IMR-90 (cell line): ENCODE results near the gene RASSF7. TPM values are rescaled to one million over a fixed set of nuclear protein-coding genes. Genes with fewer than 3 reads are reported as not detected.

Experiments used
- ATAC-seq: fragments of 200-7000 bp; cut with Tn5 transposase; 2 replicates; pipeline ENCODE4 v1.9.1; 2020; ENCODE audit warnings: low read depth, mild to moderate bottlenecking, moderate library complexity
- BruUV-seq: library from RNA; stranded (reverse); fragments of 400-500 nt; replicated peaks from 2 replicates; lab custom pipeline; 2021; lab: Mats Ljungman, UMichigan
- CTCF ChIA-PET: fragments of 300-600 bp; formaldehyde crosslinking; extraction: SDS; loops from one replicate; lab custom pipeline; 2021; ENCODE audit warnings: antibody characterized with exemption; lab: Yijun Ruan, JAX
- POLR2A ChIA-PET: fragments of 300-600 bp; sonication (Branson Sonifier 250); formaldehyde crosslinking; loops from one replicate; lab custom pipeline; 2022; ENCODE audit warnings: antibody characterized with exemption; ENCODE audit not compliant: unreplicated experiment; lab: Charles Lee
- DNase-seq: peaks from one replicate; pipeline ENCODE4 v3.0.0; 2013
- H2AFZ ChIP-seq: replicated peaks from 2 replicates; pipeline ENCODE3; 2013; ENCODE audit warnings: low read length, mild to moderate bottlenecking; ENCODE audit not compliant: poor library complexity
- H2AK5ac ChIP-seq: 2 replicates; pipeline ENCODE4 v1.6.1; 2013; ENCODE audit warnings: low read depth, low read length, inconsistent platforms
- H2AK9ac ChIP-seq: replicated peaks from 2 replicates; pipeline ENCODE3; 2013; ENCODE audit warnings: mild to moderate bottlenecking, low read depth, low read length, moderate library complexity; ENCODE audit not compliant: poor library complexity
- H2BK120ac ChIP-seq: 2 replicates; pipeline ENCODE4 v1.6.1; 2013; ENCODE audit warnings: low read depth, low read length, inconsistent platforms
- H2BK15ac ChIP-seq: 3 replicates; pipeline ENCODE4 v1.6.1; 2013; ENCODE audit warnings: low read depth, low read length, inconsistent platforms
- H2BK20ac ChIP-seq: 2 replicates; pipeline ENCODE4 v1.6.1; 2013; ENCODE audit warnings: low read depth, mild to moderate bottlenecking, inconsistent platforms, low read length, moderate library complexity
- H2BK5ac ChIP-seq: 2 replicates; pipeline ENCODE4 v1.6.1; 2013; ENCODE audit warnings: mild to moderate bottlenecking, low read depth, low read length, inconsistent platforms; ENCODE audit not compliant: poor library complexity, severe bottlenecking
- H3K14ac ChIP-seq: replicated peaks from 2 replicates; pipeline ENCODE4 v1.6.1; 2013; ENCODE audit warnings: low read depth, low read length, inconsistent platforms
- H3K18ac ChIP-seq: 2 replicates; pipeline ENCODE4 v1.6.1; 2013; ENCODE audit warnings: low read depth, low read length, control low read depth
- H3K23ac ChIP-seq: 2 replicates; pipeline ENCODE4 v1.6.1; 2013; ENCODE audit warnings: low read depth, low read length, inconsistent platforms
- H3K27ac ChIP-seq: 2 replicates; pipeline ENCODE4 v1.5.1; 2013; ENCODE audit warnings: mild to moderate bottlenecking, control low read depth, low read length; ENCODE audit not compliant: insufficient read depth
- H3K27me3 ChIP-seq: 2 replicates; pipeline ENCODE4 v1.6.1; 2013; ENCODE audit warnings: low read length; ENCODE audit not compliant: control insufficient read depth, insufficient read depth
- H3K36me3 ChIP-seq: 2 replicates; pipeline ENCODE4 v1.6.1; 2013; ENCODE audit warnings: low read length, mixed read lengths; ENCODE audit not compliant: control insufficient read depth, insufficient read depth
- H3K4ac ChIP-seq: 2 replicates; pipeline ENCODE4 v1.6.1; 2013; ENCODE audit warnings: low read depth, low read length, inconsistent platforms
- H3K4me1 ChIP-seq: 2 replicates; pipeline ENCODE4 v1.6.1; 2013; ENCODE audit warnings: low read length, mixed read lengths; ENCODE audit not compliant: control insufficient read depth, insufficient read depth
- H3K4me2 ChIP-seq: 2 replicates; pipeline ENCODE4 v1.6.1; 2013; ENCODE audit warnings: low read depth, mild to moderate bottlenecking, control low read depth, low read length, moderate library complexity
- H3K4me3 ChIP-seq: 2 replicates; pipeline ENCODE4 v1.5.1; 2013; ENCODE audit warnings: low read depth, mild to moderate bottlenecking, control low read depth, low read length, moderate library complexity; ENCODE audit not compliant: insufficient read depth
- H3K56ac ChIP-seq: 2 replicates; pipeline ENCODE4 v1.6.1; 2013; ENCODE audit warnings: low read length, inconsistent platforms; ENCODE audit not compliant: insufficient read depth; ENCODE audit errors: extremely low read depth
- H3K79me1 ChIP-seq, 2 experiments: 2 replicates each; pipeline ENCODE4 v1.6.1; 2013; ENCODE audit warnings: low read length in 2 of 2, inconsistent platforms in 1 of 2, low read depth in 1 of 2
- H3K9ac ChIP-seq: 2 replicates; pipeline ENCODE4 v1.6.1; 2013; ENCODE audit warnings: low read depth, low read length, control low read depth
- H3K9me1 ChIP-seq: 2 replicates; pipeline ENCODE4 v1.6.1; 2013; ENCODE audit warnings: low read length, inconsistent platforms; ENCODE audit not compliant: insufficient read depth
- H3K9me3 ChIP-seq: 2 replicates; pipeline ENCODE4 v1.6.1; 2013; ENCODE audit warnings: low read length; ENCODE audit not compliant: control insufficient read depth, insufficient read depth
- H4K20me1 ChIP-seq: 2 replicates; pipeline ENCODE4 v1.6.1; 2013; ENCODE audit warnings: low read length, inconsistent platforms; ENCODE audit not compliant: insufficient read depth
- H4K5ac ChIP-seq: 2 replicates; pipeline ENCODE4 v1.6.1; 2013; ENCODE audit warnings: mild to moderate bottlenecking, low read depth, low read length, control low read depth
- H4K8ac ChIP-seq, 2 experiments: 2 replicates each; pipeline ENCODE4 v1.6.1; 2013; ENCODE audit warnings: low read depth in 2 of 2, low read length in 2 of 2, control low read depth in 1 of 2, inconsistent platforms in 1 of 2
- H4K91ac ChIP-seq: 2 replicates; pipeline ENCODE4 v1.6.1; 2013; ENCODE audit warnings: low read depth, low read length, inconsistent platforms; ENCODE audit not compliant: insufficient read depth
- MXI1 ChIP-seq: IDR thresholded peaks from 2 replicates; pipeline ENCODE4 v1.6.1; 2012; ENCODE audit warnings: low read depth, mild to moderate bottlenecking, low read length, moderate library complexity, borderline replicate concordance
- RAD21 ChIP-seq: IDR thresholded peaks from 2 replicates; pipeline ENCODE4 v1.6.1; 2012; ENCODE audit warnings: low read length, improper control_type of control experiment
- WGBS, 2 experiments: methylation state at CpG; one replicate each; pipeline versions ENCODE4 v1.1.5 to v1.1.7; 2013; ENCODE audit warnings: missing lambda C conversion rate in 2 of 2; ENCODE audit not compliant: insufficient read length in 1 of 2; ENCODE audit errors: extremely low coverage in 2 of 2; 5-methylcytosine and 5-hydroxymethylcytosine counted together
- dilution Hi-C: fragments of 300-500 bp; cut with HindIII; formaldehyde crosslinking; loops from one replicate; pipeline ENCODE4 v1.14.3; 2018; ENCODE audit warnings: low sequenced_read_pairs; ENCODE audit not compliant: unreplicated experiment
- in situ Hi-C: fragments of 300-500 bp; cut with MboI; formaldehyde crosslinking; loops from 3 replicates; pipeline ENCODE4 v1.14.3; 2019; ENCODE audit warnings: low sequenced_read_pairs, inconsistent platforms, mixed read lengths
- intact Hi-C: fragments of 100-400 bp; cut with micrococcal nuclease; formaldehyde crosslinking; loops from 2 replicates; pipeline ENCODE4 v1.10.0; 2022
- polyA plus RNA-seq, 3 experiments: library from polyadenylated mRNA; depleted of rRNA; stranded (reverse); fragments of >200 nt; gene quantifications; 2 replicates each; pipeline ENCODE4 v1.2.3, GENCODE V29; 2012; ENCODE audit warnings: low replicate concordance in 1 of 3
- total RNA-seq: library from RNA; depleted of rRNA; stranded (reverse); fragments of >200 nt; gene quantifications from 2 replicates; pipeline ENCODE4 v1.2.3, GENCODE V29; 2012

RASSF7 gene
- total and polyA plus RNA-seq, 2 of the 4 experiments (the other 2 are of a cell fraction), result 6.8 to 18.5 TPM

DNA sequence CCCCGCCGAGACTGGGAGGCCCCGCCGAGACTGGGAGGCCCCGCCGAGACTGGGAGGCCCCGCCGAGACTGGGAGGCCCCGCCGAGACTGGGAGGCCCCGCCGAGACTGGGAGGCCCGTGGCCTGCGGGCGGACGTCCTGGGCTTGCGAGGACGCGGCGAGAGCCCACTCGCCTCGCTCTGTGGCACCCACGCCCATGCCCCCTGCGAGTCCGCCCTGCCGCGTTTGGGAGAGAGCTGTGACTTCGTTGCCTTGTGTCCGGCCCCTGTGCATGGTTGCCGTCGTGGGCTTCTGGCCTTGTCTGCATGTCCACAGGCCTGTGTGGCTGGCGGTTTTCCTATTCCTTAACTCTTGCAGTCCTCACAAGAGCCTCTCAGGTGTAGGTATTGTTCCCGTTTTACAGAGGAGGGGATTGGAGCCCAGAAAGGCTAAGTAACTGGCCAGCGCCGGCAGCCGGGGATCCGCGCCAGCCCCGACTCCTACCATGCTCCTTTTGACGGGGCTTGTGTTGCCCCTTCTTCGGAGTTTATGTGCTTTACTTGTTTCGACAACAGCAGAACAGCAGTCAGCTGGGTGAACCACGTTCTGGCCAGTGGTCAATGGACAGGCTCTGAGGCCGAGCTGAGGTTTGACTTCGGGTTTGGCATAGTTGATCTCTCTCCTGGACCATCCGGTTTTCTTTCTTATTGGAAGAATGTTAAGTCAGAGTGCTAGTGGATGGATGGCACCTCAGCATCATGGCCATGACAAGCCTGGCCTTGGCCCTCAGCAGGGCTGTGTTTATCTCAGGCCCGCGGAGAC lies 16.2 kb downstream of the RASSF7 start:
- Histone ChIP-seq H3K27me3 (no peaks in the 10 kb centered on the region; the same call in 1 of the 2 replicates), H3K9me1 (peaks cover 18% of the 10 kb centered on the region), H3K4me1 (peaks cover 16% of the 10 kb centered on the region), H3K27ac (peak overlapping the region; percentile 87), H2BK20ac (no peak overlapping the region), H2BK15ac (no peak overlapping the region; the same call in 2 of the 3 replicates), H4K91ac (peak overlapping the region; percentile 51; the same call in 1 of the 2 replicates), H3K4ac (peak overlapping the region; percentile 83), H3K23ac (peak overlapping the region; percentile 93), H3K79me1 (peaks cover 2 to 38% of the 10 kb centered on the region in 2 experiments; a peak in 3 of 4 replicates), H2BK120ac (no peak overlapping the region), H3K56ac (peak overlapping the region; percentile 60), H4K20me1 (peaks cover 57% of the 10 kb centered on the region), H3K4me2 (peak overlapping the region; percentile 95), H2AK5ac (peak overlapping the region; percentile 94), H2BK5ac (peak overlapping the region; percentile 65), H3K18ac (0 out of 2 replicates have a peak overlapping the region, but pooled peaks have one; percentile 7), H3K4me3 (peak overlapping the region; percentile 61), H3K14ac (peak overlapping the region; percentile 57), H3K36me3 (peaks cover 7% of the 10 kb centered on the region), H3K9ac (peak overlapping the region; percentile 97), H4K5ac (peak overlapping the region; percentile 15), H3K9me3 (no peaks in the 10 kb centered on the region), H4K8ac (peak overlapping the region; percentile 66 to 77; a peak in 3 of 4 replicates), H2AFZ (peak overlapping the region; percentile 35), H2AK9ac (peak overlapping the region; percentile 97)
- DNase-seq (no peak), ATAC-seq (no peak)
- TF ChIP-seq MXI1 (0 out of 2 replicates have a peak, but pooled peaks have one; percentile 0), RAD21 (no peak)
- CTCF ChIA-PET, result no interaction called here
- WGBS, 2 experiments, result 2% methylated on average over 22 of the region's 48 CpGs; no CpG with 5 or more reads in 1 of the 2 experiments
- POLR2A ChIA-PET, result no interaction called here
- dilution Hi-C loops (no loop called here), intact Hi-C loops (no loop called here), in situ Hi-C loops (no loop called here)
- no TSS peak for BruUV-seq
